ENCODE data around the gene CARTPT. TPM values are rescaled to one million over a fixed set of nuclear protein-coding genes. Genes with fewer than 3 reads are reported as not detected.
A peak's percentile ranks its signal among the peaks of the same experiment; 100 is the strongest.

Gene CARTPT
- total and polyA plus RNA-seq, 8 donors = 1.00 to 11.4 (median 6.3) TPM; not detected in 4

- Histone ChIP-seq H3K9me3 (peaks cover 0 to 6% (median 4%) of the 10 kb centered on the region in 4 donors), H3K27me3 (no peaks in the 10 kb centered on the region), H3K4me1 (no peaks in the 10 kb centered on the region), H3K27ac (no peak overlapping the region), H3K4me3 (no peak overlapping the region), H3K36me3 (no peaks in the 10 kb centered on the region)
- intact Hi-C loops (cut with DNase I; ENCODE audit: low total_unique reads) = no loop called here
- no peak for TF ChIP-seq POLR2A (IDR thresholded peaks at IDR 0.05)
- no peak for TF ChIP-seq POLR2AphosphoS5 (IDR thresholded peaks at IDR 0.05)
- TF ChIP-seq CTCF (IDR thresholded peaks at IDR 0.05) = no peak
- TF ChIP-seq EP300 (IDR thresholded peaks at IDR 0.05) = no peak
- no peak for DNase-seq
- 78 to 92% (median 85%) methylated on average over 2 of the region's 2 CpGs for WGBS, 5 donors
These were observed 38.6 kb upstream of the CARTPT start for GRCh38 chr5:71680510-71680909.

GRCh38 chr5:71681296-71681695 is 37.8 kb upstream of the CARTPT start:
- intact Hi-C loops (cut with DNase I; ENCODE audit: low total_unique reads) = no loop called here
- DNase-seq = no peak
- Histone ChIP-seq H3K9me3 (peaks cover 0 to 12% (median 11%) of the 10 kb centered on the region in 4 donors), H3K4me3 (no peak overlapping the region), H3K36me3 (no peaks in the 10 kb centered on the region), H3K4me1 (no peaks in the 10 kb centered on the region), H3K27me3 (no peaks in the 10 kb centered on the region), H3K27ac (no peak overlapping the region)
- TF ChIP-seq POLR2A (IDR thresholded peaks at IDR 0.05) = no peak
- TF ChIP-seq EP300 (IDR thresholded peaks at IDR 0.05) = no peak
- TF ChIP-seq POLR2AphosphoS5 (IDR thresholded peaks at IDR 0.05) = no peak
- TF ChIP-seq CTCF (IDR thresholded peaks at IDR 0.05) = no peak
- WGBS, 5 donors = 55 to 73% (median 63%) methylated on average over 3 of the region's 3 CpGs

GRCh38 chr5:71684309-71684708 is 34.8 kb upstream of the CARTPT start:
- Histone ChIP-seq H3K9me3 (peaks cover 0 to 15% (median 11%) of the 10 kb centered on the region in 4 donors), H3K36me3 (no peaks in the 10 kb centered on the region), H3K4me3 (no peak overlapping the region), H3K4me1 (no peaks in the 10 kb centered on the region), H3K27ac (no peak overlapping the region), H3K27me3 (no peaks in the 10 kb centered on the region)
- intact Hi-C loops (cut with DNase I; ENCODE audit: low total_unique reads) = no loop called here
- TF ChIP-seq CTCF (IDR thresholded peaks at IDR 0.05) (no peak), POLR2A (IDR thresholded peaks at IDR 0.05) (no peak), POLR2AphosphoS5 (IDR thresholded peaks at IDR 0.05) (no peak), EP300 (IDR thresholded peaks at IDR 0.05) (no peak)
- no peak for DNase-seq
- 79 to 93% (median 89%) methylated on average over 1 to 2 of the region's 2 CpGs for WGBS, 5 donors

- Histone ChIP-seq H3K27me3 (peaks cover 0 to 5% (median 0%) of the 10 kb centered on the region in 3 donors), H3K4me1 (no peaks in the 10 kb centered on the region), H3K27ac (no peak overlapping the region), H3K4me3 (no peak overlapping the region), H3K36me3 (no peaks in the 10 kb centered on the region), H3K9me3 (no peaks in the 10 kb centered on the region)
- WGBS, 5 donors = 13 to 21% (median 17%) methylated on average over 7 of the region's 7 CpGs
- intact Hi-C loops (cut with DNase I; ENCODE audit: low total_unique reads) = no loop called here
- TF ChIP-seq POLR2A (IDR thresholded peaks at IDR 0.05) = no peak
- TF ChIP-seq POLR2AphosphoS5 (IDR thresholded peaks at IDR 0.05) = no peak
- no peak for TF ChIP-seq EP300 (IDR thresholded peaks at IDR 0.05)
- no peak for TF ChIP-seq CTCF (IDR thresholded peaks at IDR 0.05)
- peak in 1 of 2 donors; percentile 40 for DNase-seq
These were observed 25.1 kb upstream of the CARTPT start for GRCh38 chr5:71693828-71694427.
